Erythroblast (primary cell): ENCODE results near the gene ZNF407.

Experiments used
- DNase-seq, 2 experiments: peaks; one replicate each; lab custom pipeline; 2025; lab: John Stamatoyannopoulos, UW
- GATA1 ChIP-seq: IDR thresholded peaks from 2 replicates; pipeline ENCODE4 v1.6.1; 2011; ENCODE audit warnings: low read depth, mild to moderate bottlenecking, control low read depth, low read length, moderate library complexity
- POLR2A ChIP-seq: IDR thresholded peaks from 2 replicates; pipeline ENCODE4 v1.6.1; 2011; ENCODE audit warnings: mild to moderate bottlenecking, low read length

Gene ZNF407

DNA sequence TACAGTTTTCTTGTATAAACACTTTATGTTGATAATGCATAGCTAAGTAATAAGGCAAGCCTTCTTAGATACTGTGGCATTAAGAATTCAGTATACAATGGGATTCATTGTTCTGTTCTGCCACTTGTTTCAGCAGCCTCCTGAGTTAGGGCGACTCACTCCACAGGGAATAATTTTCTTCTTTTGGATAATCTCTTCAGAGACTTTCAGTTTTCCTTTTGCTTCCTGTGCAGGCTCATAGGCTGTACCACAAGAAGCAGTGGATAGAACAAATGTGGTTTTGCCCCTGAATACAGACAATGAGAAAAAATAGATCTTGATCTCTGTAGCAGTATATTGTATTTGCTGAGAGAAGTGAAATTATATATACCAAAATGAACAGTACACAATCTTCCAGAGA is 298.0 kb downstream of the ZNF407 start:
- TF ChIP-seq POLR2A (no peak), GATA1 (no peak)
- DNase-seq = no peak

DNA sequence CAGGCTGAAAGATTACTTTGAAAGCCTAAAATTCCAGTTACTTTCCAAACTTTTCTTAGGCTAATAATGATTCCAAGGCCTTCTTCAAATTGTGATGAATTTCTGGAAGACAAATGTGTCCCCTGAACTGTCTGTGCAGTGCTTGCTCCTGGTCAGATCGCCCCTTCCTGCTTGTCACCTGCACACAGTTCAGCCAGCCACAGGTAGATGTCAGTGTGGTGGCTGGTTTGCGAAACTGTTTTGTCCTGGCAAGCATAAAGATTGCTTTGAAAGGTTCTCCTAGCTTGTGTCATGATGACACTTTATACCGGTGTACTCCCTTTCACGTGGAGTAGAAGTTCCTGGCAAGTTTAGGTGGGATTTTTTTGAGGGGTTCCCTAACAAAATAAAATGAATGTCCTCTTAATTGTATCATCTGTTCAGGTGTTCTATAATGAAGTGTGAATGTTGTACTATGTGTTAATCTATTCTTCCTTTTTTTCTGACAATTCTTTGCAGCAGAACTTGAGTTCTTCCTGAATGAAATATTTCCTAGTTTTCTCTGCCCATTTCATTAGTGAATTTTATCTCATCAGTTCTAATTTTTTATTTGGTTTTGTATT is 298.8 kb downstream of the ZNF407 start:
- DNase-seq = peak in 1 of 2 experiments; percentile 20
- TF ChIP-seq GATA1 (no peak), POLR2A (no peak)

DNA sequence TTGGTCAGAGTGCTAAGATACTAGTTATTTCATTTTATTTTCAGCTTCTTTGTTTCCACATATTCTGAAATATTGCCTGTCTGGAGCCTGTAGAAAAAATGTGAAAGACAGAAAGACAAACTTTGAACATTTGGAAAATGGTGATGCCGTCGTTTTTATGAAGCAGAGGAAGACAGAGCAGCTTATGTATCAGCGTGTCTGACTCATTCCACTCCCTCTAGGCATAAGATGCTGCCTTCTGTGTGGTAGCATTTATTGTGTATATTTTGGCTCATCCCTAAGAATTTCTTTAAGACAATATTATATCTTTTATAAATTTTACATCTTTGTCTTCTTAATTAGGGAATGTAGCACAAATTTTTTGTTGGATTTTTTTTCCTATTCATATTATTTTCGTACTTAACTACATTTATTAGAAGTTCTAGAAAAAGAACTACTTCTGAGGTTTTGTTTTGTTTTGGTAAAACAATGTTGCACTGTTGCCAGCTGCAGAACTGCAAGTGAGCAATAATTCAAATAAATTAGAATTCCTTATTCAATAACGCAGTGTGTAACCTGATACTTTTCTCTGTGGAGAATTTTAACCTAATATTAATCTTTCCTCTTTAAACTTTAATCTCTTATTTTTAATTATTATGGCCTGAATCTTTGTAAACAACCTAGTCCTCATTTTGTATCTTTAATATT is 300.4 kb downstream of the ZNF407 start:
- no peak for DNase-seq
- TF ChIP-seq GATA1 (no peak), POLR2A (no peak)

DNA sequence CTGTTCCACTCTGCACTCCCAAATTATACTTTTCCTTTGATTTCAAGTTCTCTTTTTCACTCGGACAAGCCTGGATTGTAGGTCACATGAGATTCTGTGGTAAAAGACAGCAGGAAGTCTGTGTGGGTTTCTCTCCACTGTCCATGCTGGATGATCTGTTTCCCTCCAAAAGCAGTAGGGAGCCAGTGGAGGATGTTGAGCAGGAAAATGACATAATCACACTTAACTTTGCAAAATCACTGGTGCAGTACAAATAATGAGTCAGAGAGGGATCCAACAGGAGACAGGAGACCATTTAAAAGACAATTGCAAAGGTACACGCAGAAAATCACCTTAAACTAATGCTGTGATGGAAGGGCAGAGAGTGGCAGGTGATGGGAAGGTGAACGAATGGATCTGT is 301.3 kb downstream of the ZNF407 start:
- DNase-seq = no peak
- no peak for TF ChIP-seq GATA1
- TF ChIP-seq POLR2A = no peak

DNA sequence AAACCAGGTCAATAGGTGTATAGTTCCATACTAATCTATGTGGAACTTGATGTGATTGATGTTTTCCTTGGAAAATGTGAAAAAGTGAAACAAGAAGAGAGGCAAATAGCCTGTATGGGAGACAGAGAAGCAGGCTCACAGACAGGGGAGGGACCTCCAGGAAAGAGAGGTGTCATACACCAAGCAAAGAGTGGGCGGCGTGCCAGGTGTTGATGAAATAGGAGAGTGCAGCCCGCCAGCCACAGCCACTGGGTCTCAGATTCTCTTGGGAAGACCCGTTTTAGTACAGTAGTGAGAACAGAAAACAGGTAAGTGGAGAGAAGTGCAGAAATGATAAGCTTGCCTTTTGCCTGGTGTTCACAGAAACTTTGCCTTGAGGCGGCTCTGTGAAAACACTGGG is 301.9 kb downstream of the ZNF407 start:
- peak in 1 of 2 experiments; percentile 38 for DNase-seq
- TF ChIP-seq GATA1 = no peak
- TF ChIP-seq POLR2A = no peak

DNA sequence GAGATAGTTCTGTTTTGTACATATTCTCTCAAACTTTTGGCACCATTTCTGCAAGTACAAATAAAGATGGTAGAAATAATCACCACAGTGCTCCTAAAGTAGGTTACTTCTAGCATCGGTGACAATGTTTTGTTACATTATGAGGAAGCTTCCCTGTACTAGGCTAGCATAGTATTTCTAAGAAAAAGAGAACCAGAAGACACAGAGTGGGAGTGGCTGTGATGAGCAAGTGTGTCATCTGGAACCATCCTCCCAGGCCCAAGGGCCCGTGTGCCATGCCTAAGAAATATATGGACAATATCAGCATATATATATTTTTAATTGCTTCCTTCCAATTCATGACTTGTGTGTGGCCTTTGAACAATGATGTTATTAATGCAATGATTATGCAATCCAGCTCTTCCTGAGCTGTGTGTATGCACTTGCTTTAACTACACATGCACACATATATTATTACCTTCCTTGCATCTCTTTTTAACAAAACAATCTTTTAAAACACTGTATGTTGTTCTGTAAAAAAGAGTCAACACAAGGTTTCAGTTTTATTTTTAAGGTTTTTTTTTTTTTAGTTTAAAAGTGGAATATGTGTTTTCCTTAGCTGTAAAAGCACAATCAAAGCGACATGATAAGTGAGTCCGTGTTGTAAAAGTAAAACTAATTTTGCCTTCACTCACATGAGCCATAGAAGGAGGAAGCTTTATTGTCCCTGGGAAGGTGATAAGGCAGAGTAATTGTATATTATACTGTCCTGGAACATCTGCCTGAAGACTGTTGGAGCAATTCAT is 303.9 kb downstream of the ZNF407 start:
- DNase-seq = no peak
- TF ChIP-seq GATA1 (no peak), POLR2A (no peak)

DNA sequence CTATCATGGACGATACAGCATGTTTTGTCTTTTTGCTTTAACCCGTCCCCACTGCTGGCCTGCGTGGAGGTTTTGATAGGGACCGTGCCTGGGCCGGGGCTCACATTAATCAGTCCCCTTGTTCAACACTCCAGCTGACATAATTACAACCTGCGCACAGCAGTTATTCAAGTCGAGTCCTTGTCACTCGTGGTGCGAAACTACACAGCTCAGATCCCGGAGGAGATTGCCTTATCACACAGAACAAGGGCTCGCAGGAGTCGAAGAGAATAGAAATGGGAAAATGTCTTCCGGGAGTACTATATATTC is 304.4 kb downstream of the ZNF407 start:
- TF ChIP-seq POLR2A = no peak
- TF ChIP-seq GATA1 = no peak
- no peak for DNase-seq

DNA sequence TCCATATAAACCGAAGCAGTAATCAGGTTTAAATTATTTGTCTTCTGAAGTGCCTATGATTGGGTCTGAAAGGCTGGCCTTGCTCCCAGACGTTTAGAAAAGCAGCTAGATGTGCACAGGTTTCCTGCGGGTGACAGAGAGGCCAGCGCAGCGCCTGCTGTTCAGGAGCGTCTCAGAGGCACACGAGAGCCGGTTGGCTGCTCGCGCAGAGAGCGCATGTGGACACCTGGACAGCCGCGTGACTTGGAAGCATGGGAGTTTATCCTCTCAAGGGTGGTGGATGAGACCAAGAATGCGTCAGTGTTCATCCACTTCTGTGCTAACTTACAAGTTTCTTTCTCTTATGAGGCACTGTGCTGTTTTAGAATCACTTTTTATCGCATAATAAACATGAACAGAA is 307.6 kb downstream of the ZNF407 start:
- no peak for DNase-seq
- TF ChIP-seq POLR2A (no peak), GATA1 (no peak)

DNA sequence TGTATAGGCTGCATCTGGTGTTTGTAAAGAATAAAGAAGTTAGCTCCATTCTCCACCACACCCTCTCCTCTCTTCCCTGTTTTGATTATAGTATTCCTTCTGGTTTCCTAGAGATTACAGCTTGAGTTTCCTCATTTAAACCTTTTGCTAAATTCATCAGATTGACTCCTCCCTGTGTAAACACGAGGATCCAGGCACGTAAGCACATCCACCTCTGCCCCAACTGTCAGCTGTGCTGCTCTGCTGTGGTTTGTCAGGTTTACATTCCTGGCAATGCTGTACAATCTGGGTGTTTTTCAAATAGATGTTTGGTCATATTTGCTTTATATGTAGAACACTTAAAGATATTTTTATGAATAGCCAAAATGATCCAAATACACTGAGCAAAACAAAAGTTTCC is 308.5 kb downstream of the ZNF407 start:
- DNase-seq = no peak
- TF ChIP-seq GATA1 (no peak), POLR2A (no peak)

DNA sequence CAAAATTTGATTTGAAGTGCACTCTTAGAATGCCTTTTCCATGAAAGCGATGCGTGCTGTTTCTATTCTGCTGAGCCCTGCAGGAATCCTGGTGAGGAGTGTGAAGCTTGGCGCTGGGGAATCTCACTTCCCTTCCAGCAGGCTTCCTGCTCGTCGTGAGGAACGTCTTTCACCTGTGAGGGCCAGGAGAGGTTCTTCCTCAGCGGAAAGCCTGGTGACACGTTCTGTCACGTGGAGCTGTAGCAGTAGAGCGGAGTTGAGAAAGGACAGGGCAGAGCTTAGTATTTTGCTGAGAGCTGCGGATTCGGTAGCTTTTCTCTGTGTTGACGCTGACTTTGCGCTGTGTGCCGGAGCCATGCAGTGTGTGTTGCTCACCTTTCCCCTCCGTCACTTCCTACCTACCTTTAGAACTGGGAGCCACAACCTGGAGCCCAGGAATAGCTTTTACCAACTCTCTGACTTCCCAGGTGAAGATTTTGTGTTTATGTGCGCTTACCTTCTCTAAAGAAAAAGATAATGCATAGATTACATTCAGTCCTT is 316.5 kb downstream of the ZNF407 start:
- TF ChIP-seq POLR2A = no peak
- no peak for TF ChIP-seq GATA1
- DNase-seq = no peak

DNA sequence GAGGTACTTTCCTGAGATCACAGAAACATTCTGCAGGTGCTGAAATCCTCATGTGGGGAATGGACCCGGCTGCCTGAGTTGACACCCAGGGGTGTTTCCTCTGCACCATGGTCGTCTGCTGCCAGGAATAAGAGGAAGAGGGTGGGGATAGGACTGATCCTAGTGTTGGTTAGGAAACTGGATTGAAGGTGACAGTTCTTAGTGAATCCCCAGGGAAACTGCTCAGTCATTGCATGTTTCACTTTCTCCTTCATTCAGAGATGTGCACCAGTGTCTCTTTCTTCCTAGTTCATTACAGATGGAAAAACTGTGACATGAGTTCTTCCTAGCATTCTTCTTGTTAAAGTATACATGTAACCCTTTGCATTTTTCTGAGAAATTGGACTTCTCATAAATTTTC is 317.0 kb downstream of the ZNF407 start:
- TF ChIP-seq GATA1 (no peak), POLR2A (no peak)
- DNase-seq = no peak

DNA sequence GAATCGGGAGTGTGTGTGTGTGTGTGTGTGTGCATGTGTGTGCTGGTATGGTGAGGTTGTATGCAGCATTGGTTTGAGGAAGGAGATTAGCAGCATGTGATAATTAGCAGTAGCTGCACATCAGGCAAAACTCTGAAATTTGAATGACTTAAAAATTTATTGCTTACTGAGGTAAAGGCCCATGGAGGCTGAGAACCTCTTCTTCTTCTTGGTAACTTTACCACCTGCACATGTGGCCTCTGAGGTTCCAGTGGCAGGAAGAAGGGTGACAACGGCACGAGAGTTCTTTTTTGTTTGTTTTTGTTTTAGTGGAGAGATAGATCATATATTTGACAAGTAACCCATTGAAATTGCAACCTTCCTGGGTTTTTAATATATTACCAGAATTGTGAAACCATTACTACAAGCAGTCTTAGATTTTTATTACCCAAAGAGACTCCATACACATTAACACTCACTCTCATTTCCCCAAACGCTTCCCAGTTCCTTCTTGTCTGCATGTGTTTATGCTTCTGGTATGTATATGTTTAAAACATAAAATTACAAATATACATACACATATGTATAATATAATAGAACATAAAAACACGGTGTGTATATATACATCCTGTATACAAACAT is 319.2 kb downstream of the ZNF407 start:
- DNase-seq = no peak
- TF ChIP-seq GATA1 (no peak), POLR2A (no peak)

DNA sequence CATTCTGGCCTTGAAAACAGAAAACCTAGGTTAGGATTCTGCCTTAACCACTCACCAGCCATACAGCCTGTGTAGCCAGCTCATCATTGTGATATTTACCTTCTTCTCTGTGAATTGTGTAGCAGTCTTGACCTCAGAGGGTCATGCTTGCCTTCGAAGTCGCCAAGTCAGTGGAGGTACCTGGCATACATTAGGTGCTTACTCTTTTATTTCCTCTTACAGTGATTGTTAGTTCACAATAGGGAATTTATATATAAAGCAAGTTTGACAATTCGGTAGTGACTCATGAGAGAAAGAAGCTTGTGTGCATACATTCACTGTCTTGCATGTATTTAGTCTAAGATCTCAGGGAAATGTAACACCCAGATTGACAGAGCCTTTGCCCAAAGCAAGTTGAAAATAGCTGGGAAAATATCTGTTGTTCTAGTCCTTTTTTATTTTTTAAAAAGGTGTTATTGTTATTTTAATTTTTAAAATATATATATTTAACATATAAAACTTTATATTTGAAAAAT is 320.7 kb downstream of the ZNF407 start:
- TF ChIP-seq POLR2A (no peak), GATA1 (no peak)
- no peak for DNase-seq
